ENCODE results near the gene MPZL1. TPM values are rescaled to one million over a fixed set of nuclear protein-coding genes. Genes with fewer than 3 reads are reported as not detected.

MPZL1 gene
- total RNA-seq, 1 experiment from 2014 or later, result 273 TPM

- H3K27me3 Mint-ChIP-seq (ENCODE audit: insufficient read depth, unreplicated experiment), result no peaks in the 10 kb centered on the region
- POLR2A ChIA-PET, result no interaction called here
- H3K4me1 Mint-ChIP-seq (ENCODE audit: low read depth, unreplicated experiment), result peaks cover 8% of the 10 kb centered on the region
- H3K4me3 Mint-ChIP-seq (ENCODE audit: unreplicated experiment), result no peak overlapping the region
- peaks cover 93% of the 10 kb centered on the region for H3K36me3 Mint-ChIP-seq (ENCODE audit: insufficient read depth, unreplicated experiment)
- no peaks in the 10 kb centered on the region for H3K9me3 ChIP-seq
- H3K36me3 ChIP-seq (ENCODE audit: control insufficient read depth, insufficient read depth, low read length), result peaks cover 5% of the 10 kb centered on the region
- no TSS peak for BruUV-seq (replicated peaks)
- H3K4me1 ChIP-seq, result no peaks in the 10 kb centered on the region
- no peaks in the 10 kb centered on the region for H3K27me3 ChIP-seq (replicated peaks; ENCODE audit: control insufficient read depth, insufficient read depth, low read length)
- no peak for DNase-seq
- CTCF ChIA-PET, result no interaction called here
- no peak overlapping the region for H3K27ac Mint-ChIP-seq (ENCODE audit: unreplicated experiment)
- TF ChIP-seq, protein P1, sequence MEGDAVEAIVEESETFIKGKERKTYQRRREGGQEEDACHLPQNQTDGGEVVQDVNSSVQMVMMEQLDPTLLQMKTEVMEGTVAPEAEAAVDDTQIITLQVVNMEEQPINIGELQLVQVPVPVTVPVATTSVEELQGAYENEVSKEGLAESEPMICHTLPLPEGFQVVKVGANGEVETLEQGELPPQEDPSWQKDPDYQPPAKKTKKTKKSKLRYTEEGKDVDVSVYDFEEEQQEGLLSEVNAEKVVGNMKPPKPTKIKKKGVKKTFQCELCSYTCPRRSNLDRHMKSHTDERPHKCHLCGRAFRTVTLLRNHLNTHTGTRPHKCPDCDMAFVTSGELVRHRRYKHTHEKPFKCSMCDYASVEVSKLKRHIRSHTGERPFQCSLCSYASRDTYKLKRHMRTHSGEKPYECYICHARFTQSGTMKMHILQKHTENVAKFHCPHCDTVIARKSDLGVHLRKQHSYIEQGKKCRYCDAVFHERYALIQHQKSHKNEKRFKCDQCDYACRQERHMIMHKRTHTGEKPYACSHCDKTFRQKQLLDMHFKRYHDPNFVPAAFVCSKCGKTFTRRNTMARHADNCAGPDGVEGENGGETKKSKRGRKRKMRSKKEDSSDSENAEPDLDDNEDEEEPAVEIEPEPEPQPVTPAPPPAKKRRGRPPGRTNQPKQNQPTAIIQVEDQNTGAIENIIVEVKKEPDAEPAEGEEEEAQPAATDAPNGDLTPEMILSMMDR (IDR thresholded peaks at IDR 0.05; ENCODE audit: insufficient read depth in 1 of 2, low read depth in 1 of 2, low read length in 1 of 2, severe bottlenecking in 1 of 2, unreplicated experiment in 1 of 2), result no peak
- no peak overlapping the region for H3K4me3 ChIP-seq (ENCODE audit: low read depth, low read length)
- peaks cover 7% of the 10 kb centered on the region for H3K9me3 Mint-ChIP-seq (ENCODE audit: unreplicated experiment)
- intact Hi-C loops (cut with micrococcal nuclease; ENCODE audit: unreplicated experiment), result no loop called here
Measured at GRCh38 chr1:167776151-167776550, 54.4 kb downstream of the MPZL1 start.

GRCh38 chr1:167776616-167777268 is 55.0 kb downstream of the MPZL1 start:
- Mint-ChIP-seq H3K36me3 (ENCODE audit: insufficient read depth, unreplicated experiment) (peaks cover 91% of the 10 kb centered on the region), H3K4me1 (ENCODE audit: low read depth, unreplicated experiment) (peaks cover 8% of the 10 kb centered on the region), H3K27ac (ENCODE audit: unreplicated experiment) (no peak overlapping the region), H3K9me3 (ENCODE audit: unreplicated experiment) (peaks cover 7% of the 10 kb centered on the region), H3K27me3 (ENCODE audit: insufficient read depth, unreplicated experiment) (no peaks in the 10 kb centered on the region), H3K4me3 (ENCODE audit: unreplicated experiment) (no peak overlapping the region)
- H3K4me3 ChIP-seq (ENCODE audit: low read depth, low read length), result no peak overlapping the region
- H3K4me1 ChIP-seq, result no peaks in the 10 kb centered on the region
- intact Hi-C loops (cut with micrococcal nuclease; ENCODE audit: unreplicated experiment), result no loop called here
- CTCF ChIA-PET, result no interaction called here
- peaks cover 5% of the 10 kb centered on the region for H3K36me3 ChIP-seq (ENCODE audit: control insufficient read depth, insufficient read depth, low read length)
- H3K9me3 ChIP-seq, result no peaks in the 10 kb centered on the region
- no TSS peak for BruUV-seq (replicated peaks)
- DNase-seq, result no peak
- H3K27me3 ChIP-seq (replicated peaks; ENCODE audit: control insufficient read depth, insufficient read depth, low read length), result no peaks in the 10 kb centered on the region
- POLR2A ChIA-PET, result no interaction called here
- TF ChIP-seq, protein P1 (IDR thresholded peaks at IDR 0.05; ENCODE audit: insufficient read depth in 1 of 2, low read depth in 1 of 2, low read length in 1 of 2, severe bottlenecking in 1 of 2, unreplicated experiment in 1 of 2), result no peak

DNA sequence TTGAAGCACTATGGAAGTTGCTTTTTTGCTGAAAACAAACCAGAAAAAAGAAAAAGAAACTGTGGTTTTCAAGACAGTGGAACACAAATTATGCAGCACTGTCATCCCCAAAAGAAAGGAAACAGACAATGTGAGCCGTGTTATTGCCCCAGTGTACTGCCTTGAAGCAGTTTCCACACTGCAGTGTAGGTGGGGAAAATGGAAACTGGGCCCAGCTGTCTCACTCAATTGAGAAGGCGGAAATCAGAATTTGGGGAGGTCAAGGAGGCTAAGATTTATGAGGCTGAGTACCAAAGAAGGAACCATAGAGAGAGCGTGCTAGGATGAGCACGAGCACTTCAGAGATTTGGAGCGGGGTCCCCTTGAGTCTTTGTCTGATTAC is 55.5 kb downstream of the MPZL1 start:
- Mint-ChIP-seq H3K9me3 (ENCODE audit: unreplicated experiment) (peaks cover 7% of the 10 kb centered on the region), H3K36me3 (ENCODE audit: insufficient read depth, unreplicated experiment) (peaks cover 91% of the 10 kb centered on the region), H3K27ac (ENCODE audit: unreplicated experiment) (no peak overlapping the region), H3K27me3 (ENCODE audit: insufficient read depth, unreplicated experiment) (no peaks in the 10 kb centered on the region), H3K4me3 (ENCODE audit: unreplicated experiment) (no peak overlapping the region), H3K4me1 (ENCODE audit: low read depth, unreplicated experiment) (peaks cover 8% of the 10 kb centered on the region)
- ChIA-PET POLR2A (no interaction called here), CTCF (no interaction called here)
- Histone ChIP-seq H3K36me3 (ENCODE audit: control insufficient read depth, insufficient read depth, low read length) (peaks cover 5% of the 10 kb centered on the region), H3K4me1 (no peaks in the 10 kb centered on the region), H3K9me3 (no peaks in the 10 kb centered on the region), H3K4me3 (ENCODE audit: low read depth, low read length) (no peak overlapping the region), H3K27me3 (replicated peaks; ENCODE audit: control insufficient read depth, insufficient read depth, low read length) (no peaks in the 10 kb centered on the region)
- intact Hi-C loops (cut with micrococcal nuclease; ENCODE audit: unreplicated experiment), result no loop called here
- BruUV-seq (replicated peaks), result no TSS peak
- TF ChIP-seq, protein P1 (IDR thresholded peaks at IDR 0.05; ENCODE audit: insufficient read depth in 1 of 2, low read depth in 1 of 2, low read length in 1 of 2, severe bottlenecking in 1 of 2, unreplicated experiment in 1 of 2), result no peak
- DNase-seq, result no peak
